HepG2 (cell line): Measurements from ENCODE around the gene AK9. TPM values are rescaled to one million over a fixed set of nuclear protein-coding genes. Genes with fewer than 3 reads are reported as not detected.

ENCODE experiments used
- ATAC-seq: fragments of 200-7000 bp; cut with Tn5 transposase; 3 replicates; pipeline ENCODE4 v1.9.1; 2020; ENCODE audit warnings: mild to moderate bottlenecking, moderate library complexity
- BruUV-seq: library from RNA; stranded (reverse); fragments of 400-500 nt; replicated peaks from 2 replicates; lab custom pipeline; 2021; lab: Mats Ljungman, UMichigan
- CTCF ChIA-PET: fragments of 300-600 bp; formaldehyde crosslinking; extraction: SDS; loops from one replicate; lab custom pipeline; 2021; ENCODE audit warnings: low total read pairs, inconsistent platforms, low intra/inter-chr PET ratio; lab: Yijun Ruan, JAX
- POLR2A ChIA-PET: fragments of 350-600 bp; sonication (Branson Sonifier 250); formaldehyde crosslinking; loops from one replicate; lab custom pipeline; 2020; ENCODE audit warnings: antibody characterized with exemption, inconsistent platforms; lab: Yijun Ruan, JAX
- DNase-seq: peaks from one replicate; pipeline ENCODE4 v3.0.0-alpha.2; 2015; ENCODE audit warnings: low spot score
- FAIRE-seq: peaks from 3 replicates; lab custom pipeline; 2011; peaks lifted over from hg19 to GRCh38; lab: Jason Lieb, UNC
- H2AFZ ChIP-seq: one replicate; pipeline ENCODE4 v1.6.1; 2011; ENCODE audit warnings: low read length, inconsistent platforms
- H3K27ac ChIP-seq: fragments of 300-600 bp; 3 replicates; pipeline ENCODE4 v1.8.0; 2011; ENCODE audit warnings: mixed run types, mild to moderate bottlenecking, mixed read lengths, low read length, inconsistent platforms; ENCODE audit not compliant: insufficient read depth; ENCODE audit errors: extremely low read length
- H3K27me3 ChIP-seq, 2 experiments: fragments of 200-600 bp in 1 of 2; 2 replicates in 1 of 2; 3 replicates in 1 of 2; pipeline versions ENCODE4 v1.6.0 to v1.8.0; 2011; ENCODE audit warnings: low read length in 2 of 2, mild to moderate bottlenecking in 2 of 2, moderate library complexity in 2 of 2, inconsistent platforms in 1 of 2; ENCODE audit not compliant: insufficient read depth in 2 of 2, control insufficient read depth in 1 of 2
- H3K36me3 ChIP-seq, 2 experiments: fragments of 200-600 bp in 1 of 2; replicated peaks in 1 of 2; 2 replicates in 1 of 2; 3 replicates in 1 of 2; pipeline versions ENCODE4 v1.5.1 to v1.8.0; 2011; ENCODE audit warnings: low read length in 2 of 2, inconsistent platforms in 1 of 2; ENCODE audit not compliant: insufficient read depth in 2 of 2, control insufficient read depth in 1 of 2
- H3K4me1 ChIP-seq: 2 replicates; pipeline ENCODE4 v1.5.1; 2012; ENCODE audit warnings: low read length, inconsistent platforms; ENCODE audit not compliant: insufficient read depth
- H3K4me2 ChIP-seq: 2 replicates; pipeline ENCODE4 v1.6.0; 2011; ENCODE audit warnings: low read depth, low read length, inconsistent platforms
- H3K4me3 ChIP-seq, 3 experiments: fragments of 200-600 bp in 1 of 3; sonication (generic), shearing (Covaris generic) in 1 of 3; replicated peaks in 1 of 3; 2 replicates each; pipeline ENCODE4 v1.5.1; 2011 to 2016; ENCODE audit warnings: low read length in 3 of 3, inconsistent platforms in 2 of 3, low read depth in 2 of 3, mild to moderate bottlenecking in 2 of 3, control low read depth in 1 of 3, mixed read lengths in 1 of 3; ENCODE audit not compliant: insufficient read depth in 1 of 3
- H3K79me2 ChIP-seq: one replicate; pipeline ENCODE4 v1.6.1; 2011; ENCODE audit warnings: low read length, inconsistent platforms; ENCODE audit not compliant: insufficient read depth
- H3K9ac ChIP-seq: 2 replicates; pipeline ENCODE4 v1.6.0; 2011; ENCODE audit warnings: mild to moderate bottlenecking, low read depth, low read length, inconsistent platforms; ENCODE audit not compliant: insufficient read depth
- H3K9me3 ChIP-seq: 2 replicates; pipeline ENCODE4 v1.5.1; 2012; ENCODE audit warnings: mild to moderate bottlenecking, low read length
- H4K20me1 ChIP-seq: 2 replicates; pipeline ENCODE4 v1.6.0; 2011; ENCODE audit warnings: inconsistent platforms, mild to moderate bottlenecking, low read length, moderate library complexity; ENCODE audit not compliant: insufficient read depth
- CBX2 ChIP-seq, 2 experiments: fragments of 200-600 bp in 1 of 2; sonication (generic); formaldehyde crosslinking in 1 of 2; IDR thresholded peaks; 2 replicates each; pipeline versions ENCODE4 v1.7.0 to v1.8.1; 2018 to 2022; ENCODE audit warnings: low read depth in 2 of 2, low read length in 1 of 2, mild to moderate bottlenecking in 1 of 2, missing genetic modification reagents in 1 of 2
- CREM ChIP-seq, 2 experiments: sonication (generic) in 1 of 2; formaldehyde crosslinking in 1 of 2; IDR thresholded peaks; 2 replicates each; pipeline versions ENCODE4 v1.4.0 to v1.6.1; 2016 to 2020; ENCODE audit warnings: antibody characterized with exemption in 1 of 2, mild to moderate bottlenecking in 1 of 2, missing genetic modification reagents in 1 of 2
- CSRNP2 ChIP-seq: sonication (generic); formaldehyde crosslinking; conservative IDR thresholded peaks from 2 replicates; pipeline ENCODE4 v1.8.0; 2022; ENCODE audit warnings: low read depth, missing genetic modification reagents
- EED ChIP-seq: sonication (generic); formaldehyde crosslinking; IDR thresholded peaks from 2 replicates; pipeline ENCODE4 v1.5.0; 2020; ENCODE audit warnings: mild to moderate bottlenecking, missing genetic modification reagents
- IKZF1 ChIP-seq: fragments of 450-650 bp; IDR thresholded peaks from 2 replicates; pipeline ENCODE4 v1.7.1; 2016
- MEF2D ChIP-seq: sonication (generic); formaldehyde crosslinking; IDR thresholded peaks from 2 replicates; pipeline ENCODE4 v1.5.1; 2020; ENCODE audit warnings: mild to moderate bottlenecking, missing genetic modification reagents
- MYNN ChIP-seq: sonication (generic); formaldehyde crosslinking; IDR thresholded peaks from 2 replicates; pipeline ENCODE4 v1.4.0; 2020; ENCODE audit warnings: mild to moderate bottlenecking, low read depth, missing genetic modification reagents
- MYPOP ChIP-seq: sonication (generic); formaldehyde crosslinking; IDR thresholded peaks from 2 replicates; pipeline ENCODE4 v1.8.1; 2023; ENCODE audit warnings: mild to moderate bottlenecking, moderate library complexity, missing genetic modification reagents
- NFIB ChIP-seq: sonication (generic); formaldehyde crosslinking; IDR thresholded peaks from 2 replicates; pipeline ENCODE4 v1.9.0; 2021; ENCODE audit warnings: missing genetic modification reagents, mild to moderate bottlenecking, borderline replicate concordance
- PRDM4 ChIP-seq: sonication (generic); formaldehyde crosslinking; IDR thresholded peaks from 2 replicates; pipeline ENCODE4 v1.9.0; 2021; ENCODE audit warnings: missing genetic modification reagents, borderline replicate concordance
- SP4 ChIP-seq: sonication (generic); formaldehyde crosslinking; IDR thresholded peaks from 2 replicates; pipeline ENCODE4 v1.8.1; 2023; ENCODE audit warnings: mild to moderate bottlenecking, missing genetic modification reagents
- ZC3H13 ChIP-seq: sonication (generic); formaldehyde crosslinking; IDR thresholded peaks from 2 replicates; pipeline ENCODE4 v1.8.1; 2023; ENCODE audit warnings: mild to moderate bottlenecking, missing genetic modification reagents, moderate library complexity
- ZFP37 ChIP-seq: sonication (generic); formaldehyde crosslinking; IDR thresholded peaks from 2 replicates; pipeline ENCODE4 v1.4.0; 2020; ENCODE audit warnings: missing genetic modification reagents, borderline replicate concordance
- ZKSCAN1 ChIP-seq: fragments of 150-350 bp; IDR thresholded peaks from 2 replicates; pipeline ENCODE4 v1.6.1; 2014; ENCODE audit warnings: low read length
- ZNF12 ChIP-seq: sonication (generic); formaldehyde crosslinking; IDR thresholded peaks from 2 replicates; pipeline ENCODE4 v1.5.0; 2020; ENCODE audit warnings: missing genetic modification reagents
- ZNF777 ChIP-seq: sonication (generic); formaldehyde crosslinking; IDR thresholded peaks from 2 replicates; pipeline ENCODE4 v1.4.0; 2020; ENCODE audit warnings: missing genetic modification reagents
- WGBS: methylation state at CpG from one replicate; pipeline ENCODE4 v1.1.6; 2017; ENCODE audit warnings: low lambda C conversion rate; 5-methylcytosine and 5-hydroxymethylcytosine counted together
- in situ Hi-C: cut with HindIII; loops from 2 replicates; pipeline ENCODE4 v1.10.0; 2017; ENCODE audit warnings: low pct_unique_long_range_greater_than_20kb; ENCODE audit not compliant: extremely low pct_ligation_motif_present
- intact Hi-C: fragments of 100-400 bp; cut with micrococcal nuclease; formaldehyde crosslinking; loops from one replicate; pipeline ENCODE4 v1.10.0; 2022; ENCODE audit not compliant: unreplicated experiment
- polyA plus RNA-seq, 8 experiments: library from polyadenylated mRNA; depleted of rRNA in 3 of 8; stranded (reverse) in 7 of 8; unstranded in 1 of 8; fragments of >200 nt; fragmentation: Illumina TruSeq in 4 of 8; extraction: Trizol in 4 of 8; gene quantifications; 2 replicates each; pipeline versions ENCODE4 v1.2.1 to v1.2.3, GENCODE V29; 2011 to 2016; ENCODE audit warnings: low read depth in 4 of 8, missing spikeins in 1 of 8, mixed read lengths in 1 of 8; ENCODE audit not compliant: insufficient read depth in 1 of 8
- total RNA-seq, 5 experiments: library from RNA; depleted of rRNA; stranded (reverse); fragments of >200 nt; fragmentation: Illumina TruSeq; extraction: Trizol; gene quantifications; 2 replicates each; pipeline ENCODE4 v1.2.3, GENCODE V29; 2016; ENCODE audit warnings: low read depth in 1 of 5

AK9 gene
- total and polyA plus RNA-seq, 2 of the 13 experiments (the other 11 are each of a cell fraction or from before 2014, with no cell fraction given): 3.2 to 4.8 TPM

GRCh38 chr6:109448615-109449014 is 242.4 kb downstream of the AK9 start:
- no TSS peak for BruUV-seq
- ChIA-PET POLR2A (interaction anchor here (1.3 kb wide), 1 partner anchor 64 kb away, joined by 4 read pairs; no protein-coding TSS in a partner anchor), CTCF (no interaction called here)
- intact Hi-C loops (no loop called here), in situ Hi-C loops (no loop called here)
- no peak overlapping the region for H2AFZ ChIP-seq
- H3K27me3 ChIP-seq: no peaks in the 10 kb centered on the region
- H3K36me3 ChIP-seq: peaks cover 0 to under 1% of the 10 kb centered on the region in 2 experiments; a peak in 2 of 5 replicates
- no peaks in the 10 kb centered on the region for H4K20me1 ChIP-seq
- no CpG with 5 or more reads among the region's 7 CpGs for WGBS
- no peak overlapping the region for H3K27ac ChIP-seq
- TF ChIP-seq ZKSCAN1 (no peak), ZC3H13 (CRISPR knock-in tag) (no peak), ZNF777 (CRISPR knock-in tag) (no peak), IKZF1 (no peak), EED (CRISPR knock-in tag) (no peak), MYPOP (CRISPR knock-in tag) (no peak), ZNF12 (CRISPR knock-in tag) (no peak), MEF2D (CRISPR knock-in tag) (no peak), CSRNP2 (CRISPR knock-in tag) (no peak), CBX2 (IDR thresholded peaks at IDR 0.05; ENCODE audit: low read depth, low read length) (no peak), CBX2 (CRISPR knock-in tag; IDR thresholded peaks at IDR 0.05; ENCODE audit: low read depth) (no peak), NFIB (CRISPR knock-in tag) (no peak), SP4 (CRISPR knock-in tag) (no peak), PRDM4 (CRISPR knock-in tag) (no peak), CREM (IDR thresholded peaks at IDR 0.05) (no peak), CREM (CRISPR knock-in tag; IDR thresholded peaks at IDR 0.05) (no peak), ZFP37 (no peak), MYNN (CRISPR knock-in tag) (no peak)
- no peak overlapping the region for H3K4me2 ChIP-seq
- DNase-seq (no peak), ATAC-seq (no peak; the same call in 2 of the 3 replicates), FAIRE-seq (no peak)
- no peak overlapping the region for H3K4me3 ChIP-seq
- H3K9ac ChIP-seq: no peak overlapping the region
- no peaks in the 10 kb centered on the region for H3K79me2 ChIP-seq
- no peaks in the 10 kb centered on the region for H3K4me1 ChIP-seq
- no peaks in the 10 kb centered on the region for H3K9me3 ChIP-seq
